ENCODE measurements around the gene MALRD1. TPM values are rescaled to one million over a fixed set of nuclear protein-coding genes. Genes with fewer than 3 reads are reported as not detected.

MALRD1 gene
- total and polyA plus RNA-seq, 7 donors: 0.34 to 4.7 (median 2.1) TPM; not detected in 2

DNA sequence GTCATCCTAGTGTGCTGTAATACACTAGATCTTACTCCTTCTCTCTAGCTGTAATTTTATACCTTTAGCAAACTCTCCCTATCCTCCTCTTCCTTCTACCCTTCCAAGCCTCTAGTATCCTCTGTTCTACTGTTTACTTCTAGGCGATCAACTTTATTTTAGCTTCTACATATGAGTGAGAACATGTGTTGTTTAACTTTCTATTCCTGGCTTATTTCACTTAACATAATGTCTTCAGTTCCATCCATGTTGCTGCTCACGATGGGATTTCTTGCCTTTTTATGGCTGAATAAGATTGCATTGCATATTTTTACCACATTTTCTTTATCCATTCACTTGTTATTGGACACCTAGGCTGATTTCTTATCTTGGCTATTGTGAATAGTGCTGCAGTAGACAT, 318.6 kb downstream of the MALRD1 start:
- Histone ChIP-seq H3K9me3 (no peaks in the 10 kb centered on the region), H3K27ac (no peak overlapping the region), H3K27me3 (no peaks in the 10 kb centered on the region), H3K4me3 (no peak overlapping the region), H3K36me3 (no peaks in the 10 kb centered on the region), H3K4me1 (no peaks in the 10 kb centered on the region)
- no peak for TF ChIP-seq POLR2AphosphoS5 (IDR thresholded peaks at IDR 0.05)
- TF ChIP-seq, protein P1, sequence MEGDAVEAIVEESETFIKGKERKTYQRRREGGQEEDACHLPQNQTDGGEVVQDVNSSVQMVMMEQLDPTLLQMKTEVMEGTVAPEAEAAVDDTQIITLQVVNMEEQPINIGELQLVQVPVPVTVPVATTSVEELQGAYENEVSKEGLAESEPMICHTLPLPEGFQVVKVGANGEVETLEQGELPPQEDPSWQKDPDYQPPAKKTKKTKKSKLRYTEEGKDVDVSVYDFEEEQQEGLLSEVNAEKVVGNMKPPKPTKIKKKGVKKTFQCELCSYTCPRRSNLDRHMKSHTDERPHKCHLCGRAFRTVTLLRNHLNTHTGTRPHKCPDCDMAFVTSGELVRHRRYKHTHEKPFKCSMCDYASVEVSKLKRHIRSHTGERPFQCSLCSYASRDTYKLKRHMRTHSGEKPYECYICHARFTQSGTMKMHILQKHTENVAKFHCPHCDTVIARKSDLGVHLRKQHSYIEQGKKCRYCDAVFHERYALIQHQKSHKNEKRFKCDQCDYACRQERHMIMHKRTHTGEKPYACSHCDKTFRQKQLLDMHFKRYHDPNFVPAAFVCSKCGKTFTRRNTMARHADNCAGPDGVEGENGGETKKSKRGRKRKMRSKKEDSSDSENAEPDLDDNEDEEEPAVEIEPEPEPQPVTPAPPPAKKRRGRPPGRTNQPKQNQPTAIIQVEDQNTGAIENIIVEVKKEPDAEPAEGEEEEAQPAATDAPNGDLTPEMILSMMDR (IDR thresholded peaks at IDR 0.05): no peak
- no peak for TF ChIP-seq EP300 (IDR thresholded peaks at IDR 0.05)
- TF ChIP-seq POLR2A (IDR thresholded peaks at IDR 0.05): no peak
- DNase-seq: no peak
- 70 to 71% methylated on average over 2 of the region's 2 CpGs for WGBS, 2 donors
- intact Hi-C loops (cut with DNase I): no loop called here

DNA sequence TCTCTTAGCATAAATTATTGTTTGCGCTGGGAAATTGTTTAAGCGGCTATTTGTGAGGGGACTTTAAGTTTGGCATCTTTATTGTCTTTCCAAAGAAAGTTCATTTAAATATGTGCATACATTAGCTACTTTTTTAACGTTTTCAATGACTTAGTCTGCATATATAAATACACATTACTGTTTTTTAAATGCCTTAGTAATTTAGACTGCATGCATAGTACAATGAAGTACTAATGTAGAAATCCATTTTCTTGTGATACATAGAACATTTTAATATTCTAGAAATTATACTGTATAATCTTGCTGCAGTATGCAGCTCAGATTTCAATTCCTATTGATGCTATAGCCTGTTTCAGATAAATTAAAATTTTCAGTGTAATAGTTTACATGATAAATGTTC, 325.4 kb downstream of the MALRD1 start:
- Histone ChIP-seq H3K4me3 (no peak overlapping the region), H3K27ac (no peak overlapping the region), H3K9me3 (no peaks in the 10 kb centered on the region), H3K36me3 (no peaks in the 10 kb centered on the region), H3K4me1 (no peaks in the 10 kb centered on the region), H3K27me3 (no peaks in the 10 kb centered on the region)
- intact Hi-C loops (cut with DNase I): no loop called here
- TF ChIP-seq, protein P1 (IDR thresholded peaks at IDR 0.05): no peak
- TF ChIP-seq POLR2A (IDR thresholded peaks at IDR 0.05) (no peak), POLR2AphosphoS5 (IDR thresholded peaks at IDR 0.05) (no peak), EP300 (IDR thresholded peaks at IDR 0.05) (no peak)
- no peak for DNase-seq
- 63 to 65% methylated on average over 3 of the region's 3 CpGs for WGBS, 2 donors

DNA sequence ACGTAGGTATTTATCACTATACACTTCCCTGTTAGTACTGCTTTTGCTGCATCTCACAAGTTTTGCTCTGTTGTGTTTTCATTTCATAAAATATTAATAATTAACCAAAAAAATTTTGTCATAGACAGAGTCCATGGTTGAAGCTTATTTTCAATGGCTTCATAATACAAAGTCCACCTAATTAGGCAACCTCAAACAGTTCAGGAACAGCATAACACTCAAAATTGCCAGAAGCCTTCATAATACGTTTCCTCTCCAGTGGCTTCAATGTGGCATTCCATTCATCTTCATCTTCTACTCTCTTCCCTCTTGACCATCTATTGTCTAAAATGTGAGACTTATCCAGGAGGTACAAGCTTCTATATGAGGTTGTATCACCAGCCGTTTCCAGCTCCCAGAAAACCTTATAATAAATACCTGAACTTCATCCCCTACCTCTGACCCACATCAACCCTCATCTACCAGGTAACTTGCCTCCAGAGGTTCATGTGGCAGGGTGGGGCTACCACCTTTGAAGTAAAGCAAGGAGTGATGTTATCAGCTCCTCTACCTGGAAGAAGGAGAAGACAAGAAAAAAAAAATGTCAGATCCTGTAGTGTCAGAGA, 337.3 kb downstream of the MALRD1 start:
- no peaks in the 10 kb centered on the region for H3K4me1 ChIP-seq
- DNase-seq: no peak
- no peak overlapping the region for H3K27ac ChIP-seq
- intact Hi-C loops (cut with DNase I): no loop called here
- H3K4me3 ChIP-seq: no peak overlapping the region
- no peaks in the 10 kb centered on the region for H3K36me3 ChIP-seq
- WGBS, 2 donors: 13 to 55% methylated on average over 3 of the region's 3 CpGs
- TF ChIP-seq POLR2AphosphoS5 (IDR thresholded peaks at IDR 0.05) (no peak), EP300 (IDR thresholded peaks at IDR 0.05) (no peak), POLR2A (IDR thresholded peaks at IDR 0.05) (no peak)
- TF ChIP-seq, protein P1 (IDR thresholded peaks at IDR 0.05): no peak
- H3K9me3 ChIP-seq: peaks cover 0 to 2% (median 0%) of the 10 kb centered on the region in 4 donors
- H3K27me3 ChIP-seq: no peaks in the 10 kb centered on the region

DNA sequence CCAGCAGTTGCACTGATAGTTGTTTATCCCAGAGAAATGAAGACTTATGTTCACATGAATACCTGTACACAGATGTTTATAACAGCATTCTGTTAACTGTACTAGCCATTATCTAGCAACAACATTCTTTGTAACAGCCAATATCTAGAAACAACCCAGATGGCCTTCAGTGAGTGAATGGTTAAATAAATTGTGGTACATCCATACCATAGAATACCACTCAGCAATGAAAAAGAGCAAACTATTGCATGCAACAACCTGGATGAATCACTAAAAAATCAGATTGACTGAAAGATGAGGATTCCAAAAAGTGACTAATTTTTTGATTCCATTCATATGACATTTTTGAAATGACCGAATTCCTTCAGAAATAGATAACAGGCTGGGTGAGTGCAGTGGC, 360.3 kb downstream of the MALRD1 start:
- WGBS, 2 donors: 92 to 98% methylated on average over 1 of the region's 1 CpG
- intact Hi-C loops (cut with DNase I): no loop called here

More for the DNA sequence above, 360.3 kb downstream of the MALRD1 start:
- Histone ChIP-seq H3K4me1 (no peaks in the 10 kb centered on the region), H3K9me3 (peaks cover 0 to 5% (median 0%) of the 10 kb centered on the region in 4 donors), H3K4me3 (no peak overlapping the region), H3K27ac (no peak overlapping the region), H3K36me3 (no peaks in the 10 kb centered on the region), H3K27me3 (no peaks in the 10 kb centered on the region)
- no peak for TF ChIP-seq POLR2AphosphoS5 (IDR thresholded peaks at IDR 0.05)
- no peak for TF ChIP-seq POLR2A (IDR thresholded peaks at IDR 0.05)
- TF ChIP-seq, protein P1 (IDR thresholded peaks at IDR 0.05): no peak
- TF ChIP-seq EP300 (IDR thresholded peaks at IDR 0.05): no peak
- DNase-seq: no peak

Data from sigmoid colon (tissue), 7 donors.